HL-60 (cell line): Measurements from ENCODE around the gene LDB3.

Experiments used
- DNase-seq, 2 experiments: peaks; one replicate each; pipeline ENCODE4 v3.0.0-alpha.2; 2010 to 2020; ENCODE audit warnings: low read depth in 1 of 2, low spot score in 1 of 2
- H3K27ac ChIP-seq: fragments of 250-450 bp; sonication (Bioruptor Pico); replicated peaks from 2 replicates; pipeline ENCODE4 v1.5.1; 2020; ENCODE audit warnings: mild to moderate bottlenecking, moderate library complexity
- H3K27me3 ChIP-seq: fragments of 250-450 bp; sonication (Bioruptor Pico); 2 replicates; pipeline ENCODE4 v1.5.1; 2021; ENCODE audit warnings: mild to moderate bottlenecking, moderate library complexity; ENCODE audit not compliant: insufficient read depth, poor library complexity, severe bottlenecking
- H3K4me3 ChIP-seq: replicated peaks from 2 replicates; pipeline ENCODE4 v1.5.1; 2011; ENCODE audit warnings: mild to moderate bottlenecking, control low read depth, low read length; ENCODE audit not compliant: insufficient read depth
- CTCF ChIP-seq: IDR thresholded peaks from one replicate; pipeline ENCODE4 v1.5.1; 2011; ENCODE audit warnings: low read length, control low read depth, inconsistent platforms; ENCODE audit not compliant: insufficient read depth
- GABPA ChIP-seq: IDR thresholded peaks from 2 replicates; pipeline ENCODE4 v1.6.1; 2012; ENCODE audit warnings: low read depth
- POLR2AphosphoS5 ChIP-seq: IDR thresholded peaks from 2 replicates; pipeline ENCODE4 v1.6.1; 2012; ENCODE audit warnings: low read depth
- REST ChIP-seq: IDR thresholded peaks from 2 replicates; pipeline ENCODE4 v1.6.1; 2012; ENCODE audit warnings: low read depth; ENCODE audit not compliant: insufficient replicate concordance
- SPI1 ChIP-seq: IDR thresholded peaks from 2 replicates; pipeline ENCODE4 v1.6.1; 2012; ENCODE audit warnings: low read depth, mild to moderate bottlenecking, borderline replicate concordance

The LDB3 gene

GRCh38 chr10:86662186-86663045 is 5.9 kb upstream of the LDB3 start:
- H3K27me3 ChIP-seq: no peaks in the 10 kb centered on the region
- no peak for DNase-seq
- no peak for TF ChIP-seq REST
- TF ChIP-seq CTCF: no peak
- TF ChIP-seq SPI1: no peak
- no peak for TF ChIP-seq POLR2AphosphoS5
- no peak for TF ChIP-seq GABPA
- H3K4me3 ChIP-seq: no peak overlapping the region
- no peak overlapping the region for H3K27ac ChIP-seq

GRCh38 chr10:86663046-86663345 is 5.3 kb upstream of the LDB3 start:
- TF ChIP-seq GABPA (no peak), SPI1 (no peak), POLR2AphosphoS5 (no peak), CTCF (no peak), REST (no peak)
- Histone ChIP-seq H3K4me3 (no peak overlapping the region), H3K27ac (no peak overlapping the region), H3K27me3 (no peaks in the 10 kb centered on the region)
- DNase-seq: no peak

GRCh38 chr10:86663576-86664339 is 4.6 kb upstream of the LDB3 start:
- Histone ChIP-seq H3K27ac (no peak overlapping the region), H3K4me3 (no peak overlapping the region), H3K27me3 (no peaks in the 10 kb centered on the region)
- TF ChIP-seq SPI1: no peak
- TF ChIP-seq REST: no peak
- TF ChIP-seq GABPA: no peak
- no peak for DNase-seq
